Right lobe of liver (tissue), 6 donors: ENCODE measurements around the gene AGK. TPM values are rescaled to one million over a fixed set of nuclear protein-coding genes. Genes with fewer than 3 reads are reported as not detected.

Source experiments
- ATAC-seq, 4 donors: fragments of 200-7000 bp; cut with Tn5 transposase; one replicate each; pipeline ENCODE4 v1.9.1; 2020; ENCODE audit warnings: mild to moderate bottlenecking in 4 of 4, moderate library complexity in 4 of 4
- DNase-seq, 3 donors: peaks; one replicate each; pipeline ENCODE4 v3.0.0-alpha.2; 2020
- H3K27ac ChIP-seq, 3 donors: fragments of 200-600 bp; one replicate each; pipeline ENCODE4 v1.8.0; 2022
- H3K27me3 ChIP-seq, 2 donors: fragments of 200-600 bp; one replicate each; pipeline ENCODE4 v1.8.0; 2022
- H3K36me3 ChIP-seq, 4 donors: fragments of 200-600 bp; sonication (generic) in 1 of 4; one replicate each; pipeline versions ENCODE4 v1.5.1 to v1.8.0; 2017 to 2022; ENCODE audit warnings: control low read depth in 1 of 4
- H3K4me1 ChIP-seq, 4 donors: fragments of 200-600 bp; sonication (generic) in 1 of 4; one replicate each; pipeline versions ENCODE4 v1.5.1 to v1.8.0; 2017 to 2022; ENCODE audit warnings: control low read depth in 1 of 4
- H3K4me3 ChIP-seq, 3 donors: fragments of 200-600 bp; one replicate each; pipeline ENCODE4 v1.8.0; 2022
- H3K9me3 ChIP-seq, 4 donors: fragments of 200-600 bp; sonication (generic) in 1 of 4; one replicate each; pipeline versions ENCODE4 v1.5.1 to v1.8.0; 2017 to 2022; ENCODE audit warnings: control low read depth in 1 of 4
- CTCF ChIP-seq, 4 donors: fragments of 200-600 bp in 3 of 4; fragments of 450-650 bp in 1 of 4; IDR thresholded peaks; one replicate each; pipeline versions ENCODE4 v1.5.1 to v1.8.0; 2016 to 2022; ENCODE audit warnings: antibody characterized with exemption in 4 of 4, mild to moderate bottlenecking in 2 of 4
- POLR2A ChIP-seq: fragments of 450-650 bp; IDR thresholded peaks from one replicate; pipeline ENCODE4 v1.6.1; 2017; ENCODE audit warnings: antibody characterized with exemption, mild to moderate bottlenecking
- WGBS: methylation state at CpG from one replicate; pipeline ENCODE4 v1.1.6; 2018; ENCODE audit warnings: low coverage, low lambda C conversion rate; ENCODE audit not compliant: insufficient coverage; ENCODE audit errors: missing lambda C conversion rate; 5-methylcytosine and 5-hydroxymethylcytosine counted together
- intact Hi-C, 2 donors: fragments of 100-400 bp; cut with DNase I; formaldehyde crosslinking; loops; one replicate each; pipeline versions ENCODE4 v1.11.2 to v1.14.1; 2022
- total RNA-seq, 6 experiments: library from RNA; depleted of rRNA in 2 of 6; stranded (reverse); fragments of >200 nt in 2 of 6; fragmentation: NEBNext Ultra II Directional in 3 of 6; extraction: Animal tissue kit (Norgen Biotek cat#: 25700) in 3 of 6; gene quantifications; one replicate each; pipeline versions ENCODE4 v1.1.0 to v1.2.4, GENCODE V29; 2016 to 2023
- donor health status: DM: no; HTN: yes; CAD: no.
- donor health status: DM: no; HTN: no; CAD: no.
- donor health status: DM: no; HTN: no; CAD: no.
- donor health status: DM: no; HTN: yes; CAD: no.
- donor health status: DM: no; HTN: yes; CAD: no.

The AGK gene
- total RNA-seq, 6 experiments from 2014 or later: 9.3 to 19.2 (median 12.0) TPM

DNA sequence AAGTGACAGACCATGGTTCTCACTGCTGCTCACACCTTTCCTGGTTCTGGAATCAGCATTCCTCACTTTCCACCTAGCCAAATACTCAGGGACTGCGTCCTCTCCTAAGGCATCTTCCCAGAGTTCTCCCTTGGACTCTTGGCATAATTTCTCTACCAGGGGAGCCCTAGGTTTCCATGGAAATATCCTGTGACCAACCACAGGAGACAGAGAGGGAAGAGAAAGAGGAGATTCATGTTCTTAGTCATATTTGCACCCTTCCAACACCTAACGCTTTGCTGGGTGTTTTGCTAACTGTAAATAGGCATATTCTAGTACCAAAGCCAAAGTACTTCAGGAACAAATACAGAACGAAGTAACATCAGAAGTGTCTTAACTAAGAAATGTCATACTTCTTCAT is 122.1 kb downstream of the AGK start:
- TF ChIP-seq CTCF (IDR thresholded peaks at IDR 0.05) (no peak), POLR2A (no peak)
- H3K36me3 ChIP-seq: peaks cover 0 to 4% (median 0%) of the 10 kb centered on the region in 4 donors
- no peaks in the 10 kb centered on the region for H3K4me1 ChIP-seq
- DNase-seq (no peak), ATAC-seq (no peak)
- H3K27me3 ChIP-seq: no peaks in the 10 kb centered on the region
- no peak overlapping the region for H3K4me3 ChIP-seq
- no peaks in the 10 kb centered on the region for H3K9me3 ChIP-seq
- WGBS: 87% methylated on average over 3 of the region's 3 CpGs
- no peak overlapping the region for H3K27ac ChIP-seq
- intact Hi-C loops: no loop called here

- no peak for TF ChIP-seq CTCF (IDR thresholded peaks at IDR 0.05)
- no peak for TF ChIP-seq POLR2A
- WGBS: 79% methylated on average over 5 of the region's 5 CpGs
- H3K4me1 ChIP-seq: no peaks in the 10 kb centered on the region
- intact Hi-C loops: no loop called here
- DNase-seq (no peak), ATAC-seq (peak; percentile 36 to 58 (median 50))
- H3K4me3 ChIP-seq: no peak overlapping the region
- peaks cover 0 to 4% (median 0%) of the 10 kb centered on the region in 4 donors for H3K36me3 ChIP-seq
- no peaks in the 10 kb centered on the region for H3K27me3 ChIP-seq
- H3K9me3 ChIP-seq: no peaks in the 10 kb centered on the region
- H3K27ac ChIP-seq: no peak overlapping the region
Measured at GRCh38 chr7:141674171-141674671, 123.0 kb downstream of the AGK start.

DNA sequence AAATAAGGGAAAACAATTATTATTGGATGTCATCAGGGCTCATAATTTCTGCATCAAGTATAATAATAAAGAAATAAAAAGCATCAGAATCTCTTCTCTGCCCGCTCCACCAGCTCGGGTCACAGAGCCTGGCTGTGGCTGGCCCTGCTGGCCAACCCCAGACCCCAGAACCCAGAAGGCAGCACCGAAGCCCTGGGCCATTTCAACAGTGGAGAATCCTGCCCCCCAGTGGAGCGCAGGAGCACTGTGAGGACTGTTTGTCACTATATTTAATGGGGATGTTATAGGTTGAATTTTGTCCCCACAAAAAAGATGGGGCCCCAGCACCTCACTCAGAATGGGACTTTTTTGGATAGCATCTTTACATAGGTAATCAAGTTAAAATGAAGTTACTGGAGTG is 123.5 kb downstream of the AGK start:
- H3K27me3 ChIP-seq: no peaks in the 10 kb centered on the region
- no peaks in the 10 kb centered on the region for H3K4me1 ChIP-seq
- H3K9me3 ChIP-seq: no peaks in the 10 kb centered on the region
- ATAC-seq: peak; percentile 62 to 73 (median 72)
- TF ChIP-seq POLR2A (no peak), CTCF (IDR thresholded peaks at IDR 0.05) (peak; percentile 17 to 41 (median 36))
- DNase-seq: no peak
- intact Hi-C loops: no loop called here
- WGBS: 76% methylated on average over 3 of the region's 4 CpGs
- no peak overlapping the region for H3K27ac ChIP-seq
- no peak overlapping the region for H3K4me3 ChIP-seq
- peaks cover 0 to 4% (median 0%) of the 10 kb centered on the region in 4 donors for H3K36me3 ChIP-seq

- ATAC-seq (peak in 2 of 4 donors; percentile 33 to 46), DNase-seq (no peak)
- intact Hi-C loops: no loop called here
- peaks cover 0 to 4% (median 0%) of the 10 kb centered on the region in 4 donors for H3K36me3 ChIP-seq
- H3K9me3 ChIP-seq: no peaks in the 10 kb centered on the region
- H3K4me3 ChIP-seq: no peak overlapping the region
- 80% methylated on average over 6 of the region's 6 CpGs for WGBS
- no peaks in the 10 kb centered on the region for H3K4me1 ChIP-seq
- TF ChIP-seq CTCF (IDR thresholded peaks at IDR 0.05) (no peak), POLR2A (no peak)
- H3K27me3 ChIP-seq: no peaks in the 10 kb centered on the region
- no peak overlapping the region for H3K27ac ChIP-seq
Measured at GRCh38 chr7:141675436-141676215, 124.4 kb downstream of the AGK start.
